ENCODE measurements around the gene EBPL.
"Not testable (repeated sequence)": the region's sequence is repeated elsewhere in the genome, so short reads cannot be mapped to it uniquely, and the experiment has no call there.

Gene EBPL

DNA sequence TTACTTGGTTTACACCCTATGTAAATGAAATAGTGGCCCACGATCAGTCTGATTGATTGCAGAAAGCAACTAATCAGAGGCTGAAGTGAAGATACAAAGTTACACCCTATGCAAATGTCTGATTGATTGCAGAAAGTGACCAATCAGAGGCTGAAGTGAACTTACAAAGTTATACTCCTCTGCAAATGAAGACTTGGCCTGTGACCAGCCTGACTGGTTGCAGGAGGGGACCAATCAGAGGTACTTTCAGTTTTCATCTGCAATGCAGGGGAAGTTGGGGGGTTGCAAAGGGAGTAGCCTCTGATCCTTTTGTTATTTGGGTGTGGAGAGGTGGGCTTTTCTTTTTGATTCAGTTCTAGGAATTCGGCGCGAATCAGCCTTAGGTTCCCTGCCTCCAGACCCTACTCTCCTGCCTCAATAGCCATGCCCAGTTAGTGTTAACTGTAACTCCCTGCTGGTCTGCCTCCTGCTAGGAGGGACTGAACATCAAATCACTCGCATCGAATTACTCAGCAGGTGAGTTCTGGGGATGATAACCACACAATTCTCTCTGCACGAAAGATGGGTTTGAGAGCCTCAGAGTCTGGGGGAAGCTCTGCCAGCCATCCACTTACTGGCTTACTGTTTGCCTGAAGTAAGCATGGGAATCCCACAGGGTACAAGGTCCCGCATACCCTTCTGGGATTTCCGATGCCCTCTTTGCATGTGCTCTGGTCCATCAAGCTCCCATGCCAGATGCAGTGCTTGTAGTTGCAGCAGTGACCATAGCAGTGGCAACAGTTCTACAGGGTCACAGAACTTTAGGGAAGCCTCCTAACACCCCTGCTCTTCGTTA is 55.5 kb downstream of the EBPL start:
- no peak for DNase-seq

DNA sequence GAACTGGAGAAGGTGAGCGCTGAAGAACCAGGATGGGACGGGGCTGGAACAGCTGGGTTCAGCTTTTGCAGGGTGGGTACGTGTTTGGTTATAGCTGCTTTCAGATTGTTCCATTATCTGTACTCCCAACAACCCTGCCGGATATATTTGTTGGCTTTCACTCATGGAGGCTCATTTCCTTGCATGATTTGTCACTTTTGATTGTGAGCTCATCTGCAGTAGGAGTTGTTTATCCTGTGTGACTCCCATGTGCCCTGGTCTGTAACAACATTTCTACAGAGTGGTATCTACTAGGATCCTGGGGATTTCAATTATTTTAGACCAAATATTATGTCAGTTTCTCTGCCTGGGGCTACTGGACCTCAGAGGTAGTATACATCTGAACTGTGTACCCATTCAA is 57.6 kb downstream of the EBPL start:
- DNase-seq = no peak

GRCh38 chr13:49632156-49632555 is 59.1 kb downstream of the EBPL start:
- no peak for DNase-seq

GRCh38 chr13:49630580-49630979 is 60.7 kb downstream of the EBPL start:
- DNase-seq = no peak

DNA sequence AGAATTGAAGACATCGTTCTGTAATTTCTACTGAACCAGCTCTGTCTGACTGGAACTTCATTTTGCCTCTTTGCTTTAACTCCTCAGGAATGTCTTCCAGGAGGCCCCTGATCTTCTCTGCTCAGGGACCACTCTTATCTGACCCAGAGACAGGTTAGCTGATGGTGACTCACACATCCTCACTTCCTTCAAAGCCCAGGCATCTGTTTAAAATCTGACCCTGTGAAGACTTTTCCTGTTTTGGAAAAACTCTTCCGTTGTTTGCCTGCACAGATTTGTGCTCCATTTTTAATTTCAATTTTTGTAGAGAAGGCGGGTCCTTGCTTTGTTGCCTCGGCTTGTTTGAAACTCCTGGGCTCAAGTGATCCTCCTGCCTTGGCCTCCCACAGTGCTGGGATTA is 61.3 kb downstream of the EBPL start:
- DNase-seq = no peak

DNA sequence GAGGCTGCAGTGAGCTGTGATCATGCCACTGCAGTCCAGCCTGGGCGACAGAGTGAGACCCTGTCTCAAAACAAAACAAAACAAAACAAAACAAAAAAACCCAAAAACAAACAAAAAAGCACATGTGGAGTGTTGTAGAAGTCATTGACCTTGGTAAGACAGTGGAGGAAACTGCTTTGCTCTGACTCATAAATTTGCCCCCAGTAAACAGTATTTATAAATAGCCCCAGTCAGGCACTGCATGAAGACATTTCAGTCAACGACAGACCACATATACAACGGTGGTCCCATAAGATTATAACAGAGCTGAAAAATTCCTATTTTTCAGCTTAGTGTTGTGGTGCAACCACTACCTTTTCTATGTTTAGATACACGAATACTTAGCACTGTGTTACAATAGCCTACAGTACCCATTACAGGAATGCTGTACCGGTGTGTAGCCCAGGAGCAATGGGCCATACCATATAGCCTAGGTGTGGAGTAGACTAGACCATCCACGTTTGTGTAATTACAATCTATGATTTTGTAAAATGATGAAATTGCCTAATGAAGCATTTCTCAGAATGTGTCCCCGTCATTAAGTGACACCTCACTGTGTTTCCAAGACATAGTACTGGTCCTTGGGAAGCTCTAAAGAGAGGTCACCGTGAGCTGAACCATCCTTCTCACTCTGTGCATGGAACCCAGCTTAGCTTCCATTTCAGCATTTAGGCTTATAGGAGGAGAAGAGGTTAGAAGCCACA is 61.9 kb downstream of the EBPL start:
- DNase-seq = no peak

- DNase-seq = peak in 20 of 58 donors; percentile 2 to 47 (median 15)
Observed at GRCh38 chr13:49627831-49628652, 63.2 kb downstream of the EBPL start, which contains the start of gene ARL11. ARL11 (plus strand) TSS chr13:49628507; CDS start chr13:49630448, 1,941 bp downstream.

GRCh38 chr13:49625392-49626079 is 65.8 kb downstream of the EBPL start:
- DNase-seq = peak in 5 of 58 donors; percentile 19 to 68 (median 41)

DNA sequence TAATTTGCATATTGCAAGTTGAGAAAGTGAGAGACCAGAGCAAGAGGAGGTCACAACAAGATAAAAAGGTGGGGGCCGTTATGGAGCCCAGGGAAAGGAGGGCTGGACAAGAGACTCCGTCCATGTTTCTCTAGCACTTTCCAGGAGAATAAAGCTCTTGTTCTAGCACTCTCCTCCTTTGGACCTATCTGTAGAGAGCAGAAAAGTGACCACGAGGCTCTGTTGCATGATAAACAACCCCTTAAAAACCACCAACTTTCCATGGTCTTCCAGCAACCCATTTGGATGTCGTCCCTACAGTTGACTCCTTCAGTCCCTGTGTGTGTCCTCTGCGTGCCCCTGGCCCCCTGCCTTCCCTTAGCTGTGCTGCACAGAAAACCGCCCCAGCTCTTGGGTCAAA is 67.1 kb downstream of the EBPL start:
- DNase-seq = no peak

DNA sequence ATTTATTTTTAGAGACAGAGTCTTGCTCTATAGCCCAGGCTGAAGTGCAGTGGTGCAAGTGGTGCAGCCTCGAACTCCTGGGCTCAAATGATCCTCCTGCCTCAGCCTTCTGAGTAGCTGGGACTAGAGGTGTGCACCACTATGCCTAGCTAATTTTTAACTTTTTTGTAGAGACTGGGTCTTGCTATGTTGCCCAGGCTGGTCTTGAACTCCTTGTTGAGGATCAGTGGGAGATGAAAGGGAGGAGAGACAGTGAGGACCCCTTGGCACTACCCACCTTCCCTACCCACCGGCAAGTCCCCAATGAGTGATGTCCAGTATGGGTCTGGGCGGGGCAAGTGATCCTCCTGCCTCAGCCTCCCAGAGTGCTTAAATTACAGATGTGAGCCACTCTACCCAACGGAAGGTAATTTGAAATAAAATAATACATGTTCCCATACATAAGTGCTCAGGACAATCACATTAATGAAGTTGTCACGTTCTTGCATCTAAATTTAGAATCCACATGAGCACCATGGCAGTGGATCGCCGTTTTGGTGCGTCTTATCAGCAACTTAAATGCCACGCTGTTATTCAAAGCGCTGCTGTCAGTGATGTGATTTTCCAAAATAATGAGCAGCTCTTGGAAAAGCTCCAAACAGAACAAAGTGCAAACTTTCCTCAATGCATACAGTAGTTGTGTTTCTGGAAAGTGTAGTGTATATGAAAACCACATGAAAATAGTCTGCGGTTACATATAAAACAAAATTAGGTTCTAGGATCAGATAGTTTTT is 68.9 kb downstream of the EBPL start:
- DNase-seq = no peak

- peak in 19 of 58 donors; percentile 3 to 36 (median 16) for DNase-seq
Observed at GRCh38 chr13:49620170-49620621, 71.1 kb downstream of the EBPL start.

- DNase-seq = no peak
Observed at GRCh38 chr13:49616676-49617065, 74.6 kb downstream of the EBPL start.

DNA sequence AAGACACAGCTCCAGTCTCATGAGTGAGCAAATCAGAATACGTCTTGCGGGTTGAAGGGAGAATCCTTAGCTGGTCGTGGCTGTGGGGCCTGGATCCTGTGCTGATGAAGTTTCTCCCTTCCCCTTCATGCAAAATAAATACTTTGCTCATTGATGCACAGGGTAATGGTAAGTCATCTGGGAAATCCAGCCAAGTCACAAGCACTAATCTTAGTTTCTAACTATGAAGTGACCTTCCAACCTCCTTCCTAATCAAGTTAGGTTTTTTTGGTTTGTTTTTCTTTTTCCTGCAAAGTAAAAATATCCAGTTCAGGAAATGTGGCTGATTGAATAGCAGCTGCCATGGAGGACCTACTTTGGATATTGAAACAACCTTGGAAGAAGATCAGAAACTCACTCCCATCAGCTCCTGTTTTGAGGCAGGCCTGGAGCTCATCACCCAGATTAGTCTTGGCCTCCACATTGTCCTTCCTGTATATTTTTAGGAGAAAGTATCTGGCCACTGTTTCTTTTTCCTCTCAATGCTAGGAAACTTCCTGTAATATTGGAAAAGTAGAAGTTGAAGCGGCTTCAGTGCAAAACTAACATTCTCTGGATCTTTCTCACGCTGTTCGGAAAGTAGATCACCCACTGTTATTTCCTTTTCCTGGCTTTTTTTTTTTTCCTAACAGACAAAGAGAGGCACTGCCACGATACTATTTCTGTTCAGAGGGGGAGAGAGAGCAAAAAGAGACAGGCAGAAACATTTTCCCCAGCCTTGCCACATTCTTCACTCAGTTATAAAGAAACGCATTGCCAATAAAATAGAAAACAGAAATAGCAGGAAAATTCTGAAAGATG is 75.2 kb downstream of the EBPL start:
- DNase-seq = peak in 1 of 58 donors; percentile 12

GRCh38 chr13:49612042-49612441 is 79.2 kb downstream of the EBPL start:
- not testable (repeated sequence) for DNase-seq
